Calu3 (cell line): ENCODE results near the gene CLEC4F. TPM values are rescaled to one million over a fixed set of nuclear protein-coding genes. Genes with fewer than 3 reads are reported as not detected.

Source experiments
- BruUV-seq: library from RNA; stranded (reverse); fragments of 400-500 nt; replicated peaks from 2 replicates; lab custom pipeline; 2021; lab: Mats Ljungman, UMichigan
- CTCF ChIA-PET: fragments of 300-600 bp; sonication (Branson Sonifier 250); formaldehyde crosslinking; loops from one replicate; lab custom pipeline; 2022; ENCODE audit warnings: antibody characterized with exemption; lab: Charles Lee
- DNase-seq: peaks from one replicate; pipeline ENCODE4 v3.0.0; 2022
- H3K27ac Mint-ChIP-seq: one replicate; pipeline ENCODE4 v1.8.0; 2022; ENCODE audit warnings: mixed read lengths; ENCODE audit not compliant: unreplicated experiment
- H3K27me3 Mint-ChIP-seq: one replicate; pipeline ENCODE4 v1.8.0; 2022; ENCODE audit warnings: mixed read lengths; ENCODE audit not compliant: unreplicated experiment
- H3K36me3 Mint-ChIP-seq: one replicate; pipeline ENCODE4 v1.8.0; 2022; ENCODE audit warnings: mild to moderate bottlenecking, moderate library complexity, mixed read lengths; ENCODE audit not compliant: insufficient read depth, unreplicated experiment
- H3K4me1 Mint-ChIP-seq: one replicate; pipeline ENCODE4 v1.8.0; 2022; ENCODE audit warnings: mild to moderate bottlenecking, low read depth, mixed read lengths; ENCODE audit not compliant: unreplicated experiment
- H3K4me3 Mint-ChIP-seq: one replicate; pipeline ENCODE4 v1.8.0; 2022; ENCODE audit warnings: mild to moderate bottlenecking, low read depth, moderate library complexity, mixed read lengths; ENCODE audit not compliant: unreplicated experiment
- H3K9me3 Mint-ChIP-seq: one replicate; pipeline ENCODE4 v1.8.0; 2022; ENCODE audit warnings: low read depth, mixed read lengths; ENCODE audit not compliant: unreplicated experiment
- CTCF ChIP-seq: fragments of 200-600 bp; IDR thresholded peaks from one replicate; pipeline ENCODE4 v1.8.0; 2022; ENCODE audit warnings: antibody characterized with exemption; ENCODE audit not compliant: unreplicated experiment
- intact Hi-C: fragments of 100-400 bp; cut with micrococcal nuclease; formaldehyde crosslinking; loops from one replicate; pipeline ENCODE4 v1.10.0; 2022; ENCODE audit not compliant: unreplicated experiment
- total RNA-seq: library from RNA; stranded (reverse); gene quantifications from 2 replicates; pipeline ENCODE4 v1.2.3, GENCODE V29; 2022

The CLEC4F gene
- total RNA-seq, 1 experiment from 2014 or later, result not detected

DNA sequence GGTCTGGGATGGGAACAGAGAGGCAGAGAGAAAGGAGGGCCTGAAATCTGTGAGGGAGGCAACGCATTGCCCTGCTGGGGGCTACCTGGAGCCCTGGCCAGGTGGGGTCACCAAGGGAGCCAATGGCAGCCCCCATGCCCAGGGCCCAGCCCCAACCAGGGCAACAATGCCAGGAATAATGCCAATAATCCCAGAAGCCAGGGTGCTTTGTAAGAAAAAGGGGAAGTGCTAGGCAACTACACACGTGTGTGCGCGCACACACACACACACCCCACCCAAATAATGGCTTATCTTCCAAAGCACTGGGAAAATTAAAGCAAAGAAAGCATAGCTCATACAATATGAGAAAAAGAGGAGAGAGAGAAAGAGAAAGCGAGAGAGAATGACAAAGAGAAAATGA is 7.0 kb upstream of the CLEC4F start:
- TF ChIP-seq CTCF, result no peak
- Mint-ChIP-seq H3K4me1 (no peaks in the 10 kb centered on the region), H3K4me3 (no peak overlapping the region), H3K27ac (no peak overlapping the region), H3K36me3 (no peaks in the 10 kb centered on the region), H3K27me3 (peaks cover 93% of the 10 kb centered on the region), H3K9me3 (no peaks in the 10 kb centered on the region)
- intact Hi-C loops, result no loop called here
- CTCF ChIA-PET, result no interaction called here
- no peak for DNase-seq
- BruUV-seq, result no TSS peak

DNA sequence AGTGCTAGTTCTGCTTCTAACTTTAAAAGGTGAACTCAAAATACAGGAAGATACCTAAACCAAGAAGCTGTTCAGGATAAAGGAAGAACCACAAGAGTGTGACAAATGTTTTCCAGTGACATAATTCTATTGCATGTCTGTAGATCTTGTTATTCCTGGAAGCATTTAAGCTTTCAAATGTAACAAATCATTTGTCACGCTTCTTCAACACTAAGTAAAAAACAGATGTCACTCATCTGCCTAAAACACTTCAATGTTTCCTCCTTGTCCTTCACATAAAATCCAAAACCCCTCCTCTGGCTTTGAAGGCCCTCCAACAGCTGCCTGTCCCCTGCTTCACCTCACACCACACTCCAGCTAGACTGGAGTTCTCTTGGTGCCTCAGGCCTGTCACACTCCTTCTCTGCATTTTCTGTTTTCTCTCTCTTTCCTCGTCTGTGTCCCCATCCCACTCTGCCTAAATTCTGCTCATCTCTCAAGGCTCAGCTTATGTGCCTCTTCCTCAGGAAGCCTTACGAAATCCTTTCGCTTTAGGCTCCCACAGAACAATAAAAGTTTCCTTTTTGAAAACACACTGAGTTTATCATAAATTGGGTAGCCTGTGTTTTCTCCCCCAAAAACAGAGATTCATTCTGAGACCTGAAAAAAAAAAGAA is 6.4 kb upstream of the CLEC4F start:
- no peaks in the 10 kb centered on the region for H3K9me3 Mint-ChIP-seq
- H3K4me1 Mint-ChIP-seq, result no peaks in the 10 kb centered on the region
- no peaks in the 10 kb centered on the region for H3K36me3 Mint-ChIP-seq
- BruUV-seq, result no TSS peak
- intact Hi-C loops, result no loop called here
- DNase-seq, result no peak
- H3K27me3 Mint-ChIP-seq, result peaks cover 91% of the 10 kb centered on the region
- H3K27ac Mint-ChIP-seq, result no peak overlapping the region
- CTCF ChIA-PET, result no interaction called here
- no peak overlapping the region for H3K4me3 Mint-ChIP-seq
- no peak for TF ChIP-seq CTCF

GRCh38 chr2:70823249-70823648 is 2.9 kb upstream of the CLEC4F start:
- intact Hi-C loops, result no loop called here
- no TSS peak for BruUV-seq
- DNase-seq, result no peak
- CTCF ChIA-PET, result no interaction called here
- TF ChIP-seq CTCF, result no peak
- H3K4me1 Mint-ChIP-seq, result no peaks in the 10 kb centered on the region
- H3K4me3 Mint-ChIP-seq, result no peak overlapping the region
- no peak overlapping the region for H3K27ac Mint-ChIP-seq
- H3K27me3 Mint-ChIP-seq, result peaks cover 91% of the 10 kb centered on the region
- H3K9me3 Mint-ChIP-seq, result no peaks in the 10 kb centered on the region
- no peaks in the 10 kb centered on the region for H3K36me3 Mint-ChIP-seq

- intact Hi-C loops, result no loop called here
- CTCF ChIA-PET, result no interaction called here
- Mint-ChIP-seq H3K9me3 (no peaks in the 10 kb centered on the region), H3K27me3 (peaks cover 91% of the 10 kb centered on the region), H3K4me3 (no peak overlapping the region), H3K27ac (no peak overlapping the region), H3K36me3 (no peaks in the 10 kb centered on the region), H3K4me1 (no peaks in the 10 kb centered on the region)
- no peak for TF ChIP-seq CTCF
- DNase-seq, result no peak
- BruUV-seq, result no TSS peak
Measured at GRCh38 chr2:70822843-70823242, 2.4 kb upstream of the CLEC4F start.
